NCI-H2029 (cell line): Measurements from ENCODE around the gene PRUNE2.
"Not testable (repeated sequence)": the region's sequence is repeated elsewhere in the genome, so short reads cannot be mapped to it uniquely, and the experiment has no call there.

Experiments
- DNase-seq: peaks from one replicate; lab custom pipeline; 2025; lab: John Stamatoyannopoulos, UW

The PRUNE2 gene

DNA sequence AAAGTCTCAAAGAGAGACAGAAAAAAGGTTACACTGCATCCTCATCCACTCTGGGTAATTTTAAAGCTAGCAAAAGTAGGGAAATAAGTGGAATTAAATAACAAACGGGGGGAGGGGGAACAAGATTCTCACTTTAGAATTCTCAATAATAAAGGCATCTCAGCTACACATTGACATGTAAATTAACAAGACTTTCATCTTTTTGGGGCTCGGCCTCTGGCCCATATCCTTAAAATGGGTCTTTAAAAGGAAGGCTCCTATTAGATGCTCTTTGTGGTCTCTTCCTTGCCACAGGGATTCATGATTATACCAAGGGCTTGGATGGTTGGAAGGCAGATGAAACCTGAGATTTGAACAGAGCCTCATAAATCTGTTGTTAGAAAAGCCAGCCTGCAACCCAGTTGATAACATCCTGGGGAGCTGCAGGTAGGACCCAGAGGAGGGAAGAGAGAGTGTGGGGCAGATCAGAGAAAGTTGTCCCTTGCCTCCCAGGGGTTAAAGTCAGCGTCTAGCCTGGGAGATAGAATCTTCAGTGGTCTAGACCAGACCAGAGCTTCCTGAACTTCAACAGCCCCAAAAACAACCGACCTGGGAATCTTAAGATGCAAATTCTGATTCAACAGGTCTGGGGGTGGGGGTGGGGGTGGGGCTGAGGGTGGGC lies 311.0 kb downstream of the PRUNE2 start:
- DNase-seq = no peak

DNA sequence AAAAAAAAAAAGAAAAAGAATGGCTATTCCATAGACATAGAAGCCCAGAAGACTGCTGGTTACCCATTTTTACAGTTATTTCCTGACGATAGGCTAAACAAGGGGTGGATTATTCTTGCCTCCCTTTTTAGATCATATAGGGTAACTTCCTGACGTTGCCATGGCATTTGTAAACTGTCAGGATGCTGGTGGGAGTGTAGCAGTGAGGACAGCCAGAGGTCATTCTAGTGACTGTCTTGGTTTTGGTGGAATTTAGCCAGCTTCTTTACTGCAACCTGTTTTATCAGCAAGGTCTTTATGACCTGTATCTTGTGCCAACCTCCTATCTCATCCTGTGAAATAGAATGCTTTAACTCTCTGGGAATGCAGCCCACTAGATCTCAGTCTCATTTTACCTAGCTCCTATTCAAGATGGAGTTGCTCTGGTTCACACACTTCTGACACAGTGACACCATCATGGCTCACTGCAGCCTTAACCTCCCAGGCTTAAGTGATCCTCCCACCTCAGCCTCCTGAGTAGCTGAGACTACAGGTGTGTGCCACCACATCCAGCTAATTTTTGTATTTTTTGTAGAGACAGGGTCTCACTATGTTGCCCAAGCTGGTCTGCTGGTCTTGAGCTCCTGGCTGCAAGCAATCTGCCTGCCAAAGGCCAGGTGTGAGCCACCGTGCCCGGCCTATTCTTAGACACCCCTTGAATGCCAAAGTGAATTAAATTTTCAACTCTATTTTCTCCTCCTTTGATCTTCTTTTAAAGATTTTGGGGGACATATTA lies 311.8 kb downstream of the PRUNE2 start:
- DNase-seq = not testable (repeated sequence)

- DNase-seq = no peak
These were observed 313.0 kb downstream of the PRUNE2 start for GRCh38 chr9:76592974-76593347.

DNA sequence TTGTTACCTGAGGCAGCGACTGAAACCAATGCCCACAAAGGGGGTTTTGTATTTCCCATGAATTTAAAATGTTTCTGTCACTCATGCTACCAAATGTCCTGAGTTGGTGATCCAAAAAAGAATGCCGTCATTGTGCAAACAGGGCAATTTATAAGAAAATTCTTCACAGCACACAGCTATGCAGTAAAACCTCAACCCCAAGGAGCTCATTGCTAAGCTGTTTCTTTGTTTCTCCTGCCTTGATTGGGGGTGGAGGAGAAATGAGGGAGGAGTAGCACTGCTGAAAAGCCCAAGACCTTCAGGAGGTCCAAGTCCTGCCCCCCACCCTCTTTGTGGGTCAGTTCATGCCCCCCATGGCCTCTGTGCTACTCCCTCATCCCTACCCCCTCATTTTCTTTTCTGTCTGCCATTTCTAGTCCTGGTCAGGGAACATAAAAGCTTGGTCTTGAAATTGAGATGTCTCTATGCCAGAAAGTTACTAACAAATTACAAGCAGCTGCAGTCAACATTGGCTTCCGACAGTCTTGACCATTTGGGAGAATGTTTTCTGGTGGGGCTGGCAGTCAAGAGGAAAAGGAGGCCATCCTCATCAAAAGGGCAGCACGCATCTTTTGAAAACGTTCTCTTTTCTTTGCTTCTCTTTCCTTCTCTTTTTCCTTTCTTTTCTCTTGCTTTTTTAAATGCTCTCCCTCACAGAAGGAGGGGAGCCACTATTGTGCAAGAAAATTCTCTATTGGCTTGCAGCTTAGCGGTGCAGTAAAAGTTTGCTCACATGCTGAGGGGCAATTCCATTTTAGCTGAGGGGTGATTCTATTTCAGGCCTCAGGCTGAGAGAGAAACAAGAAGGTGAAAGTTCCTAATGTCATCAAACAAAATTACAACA lies 313.6 kb downstream of the PRUNE2 start:
- DNase-seq = no peak

DNA sequence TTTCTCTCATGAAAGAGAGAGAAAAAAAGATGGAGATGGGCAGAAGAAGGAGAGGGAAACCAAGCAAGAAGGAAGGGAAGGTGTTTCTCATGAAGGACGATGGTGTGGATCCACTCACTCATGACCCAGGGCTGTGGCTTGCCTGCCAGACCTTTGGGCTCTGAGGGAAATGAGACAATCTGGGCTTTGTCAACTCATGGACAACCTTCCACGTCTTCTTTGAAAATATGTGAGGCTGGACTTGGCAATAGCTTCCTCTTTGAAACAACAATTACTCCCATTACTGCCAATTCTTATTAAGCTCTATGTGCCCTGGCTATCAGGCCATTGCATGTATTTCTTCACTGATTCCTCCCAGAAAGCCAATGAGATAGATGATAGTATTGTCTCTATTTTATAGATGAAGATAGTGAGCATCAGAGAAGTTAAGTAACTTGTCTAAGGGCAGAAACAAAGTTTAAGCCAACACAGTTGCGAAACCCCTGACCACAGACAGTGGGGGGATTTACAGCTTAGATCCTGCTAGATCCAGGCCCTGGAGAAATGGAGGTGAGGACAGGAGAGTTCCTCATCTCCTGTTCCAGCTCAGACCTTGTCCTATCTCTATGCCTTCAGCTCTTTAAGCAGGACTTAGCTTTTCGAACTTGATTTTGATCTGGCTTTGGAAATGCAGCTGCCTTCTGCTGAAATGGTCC lies 314.5 kb downstream of the PRUNE2 start:
- DNase-seq = no peak

DNA sequence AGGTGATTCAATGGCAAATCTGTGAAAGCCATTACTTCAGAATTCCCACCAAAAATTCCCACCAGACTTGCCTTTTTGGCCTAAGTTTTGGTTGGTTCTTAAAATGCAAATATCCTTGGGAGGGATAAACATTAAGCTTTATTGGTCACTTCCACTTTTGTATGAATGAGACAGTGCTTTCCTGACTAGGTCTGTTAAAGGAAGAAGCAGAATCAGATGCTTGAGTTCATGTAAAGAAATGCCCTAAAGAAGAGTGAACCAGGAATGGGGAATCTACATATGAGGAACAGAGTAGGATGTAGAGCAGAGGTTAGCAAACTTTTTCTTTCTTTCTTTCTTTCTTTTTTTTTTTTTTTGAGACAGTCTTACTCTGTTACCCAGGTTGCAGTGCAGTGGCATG lies 317.6 kb downstream of the PRUNE2 start:
- no peak for DNase-seq

GRCh38 chr9:76586390-76587314 lies 319.3 kb downstream of the PRUNE2 start:
- peak; percentile 71 for DNase-seq

DNA sequence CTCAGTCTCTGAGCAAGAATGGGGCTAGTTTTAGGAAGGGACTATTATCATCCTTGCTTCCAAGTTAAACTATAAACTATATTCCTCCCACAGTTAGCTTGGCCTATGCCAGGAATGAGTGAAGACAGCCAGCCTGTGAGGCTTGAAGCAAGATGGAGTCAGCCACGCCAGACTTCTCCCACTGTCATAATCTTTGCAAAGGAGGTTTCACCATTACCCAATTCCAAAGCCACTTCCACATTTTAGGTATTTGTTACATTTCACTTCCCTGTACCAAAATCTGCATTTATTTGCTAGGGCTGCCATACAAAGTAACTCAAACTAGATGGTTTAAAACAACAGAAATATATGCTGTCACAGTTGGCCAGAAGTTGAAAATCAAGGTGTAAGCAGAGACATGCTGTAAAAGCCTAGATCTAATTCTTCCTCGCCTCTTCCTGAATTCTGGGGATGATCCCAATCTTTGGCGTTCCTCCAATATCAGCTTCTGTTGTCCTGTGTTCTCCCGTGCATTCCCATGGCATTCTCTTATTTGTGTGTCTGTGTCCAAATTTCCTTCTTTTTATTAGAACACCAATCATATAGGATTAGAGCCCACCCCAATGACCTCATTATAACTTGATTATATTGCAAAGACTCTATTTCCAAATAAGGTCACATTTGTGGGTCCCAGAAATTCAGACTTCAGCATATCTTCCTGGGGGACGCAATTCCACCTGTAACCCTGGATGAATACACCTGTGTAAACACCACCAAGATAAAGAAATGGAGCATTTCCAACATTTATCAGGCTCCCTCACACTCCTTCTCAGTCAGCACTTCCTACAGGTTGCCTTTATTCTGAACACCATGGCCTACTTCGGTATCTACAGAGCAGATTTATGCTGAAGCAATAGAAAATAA lies 320.2 kb downstream of the PRUNE2 start:
- peak; percentile 87 for DNase-seq

GRCh38 chr9:76583256-76583655 lies 322.7 kb downstream of the PRUNE2 start:
- DNase-seq = no peak

DNA sequence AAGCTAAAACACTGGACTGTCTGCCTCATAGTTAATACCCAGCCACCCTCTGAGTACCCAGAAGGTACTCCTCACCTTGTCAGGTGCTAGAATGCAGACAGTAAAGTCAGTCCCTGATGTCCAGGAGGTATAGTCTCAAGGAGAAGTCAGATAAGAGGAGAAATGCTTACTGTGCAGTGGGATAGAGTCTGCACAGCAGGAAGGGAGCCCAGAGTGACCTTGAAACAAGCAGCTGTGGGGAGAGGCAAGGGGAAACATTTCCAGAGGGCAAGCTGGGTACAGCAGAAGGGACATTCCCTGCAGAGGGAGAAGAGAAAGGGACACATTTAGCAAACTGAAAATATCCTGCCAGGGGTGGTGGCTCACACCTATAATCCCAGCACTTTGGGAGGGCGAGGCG lies 324.2 kb downstream of the PRUNE2 start:
- no peak for DNase-seq

DNA sequence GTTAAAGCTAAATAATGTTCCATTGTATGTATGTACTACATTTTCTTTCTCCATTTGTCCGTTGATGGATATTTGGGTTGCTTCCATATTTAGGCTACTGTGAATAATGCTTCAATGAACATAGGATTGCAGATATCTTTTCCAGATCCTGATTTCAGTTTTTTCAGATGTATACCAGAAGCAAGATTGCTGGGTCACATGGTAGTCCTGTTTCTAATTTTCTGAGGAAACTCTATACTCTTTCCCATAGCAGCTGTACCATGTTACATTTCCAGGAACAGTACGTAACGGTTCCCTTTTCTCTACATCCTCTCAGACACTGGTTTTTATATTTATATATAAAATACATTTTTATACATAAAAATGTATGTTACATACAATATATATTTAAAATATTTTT lies 325.1 kb downstream of the PRUNE2 start:
- no peak for DNase-seq

- DNase-seq = no peak
These were observed 325.7 kb downstream of the PRUNE2 start for GRCh38 chr9:76580188-76580587.

GRCh38 chr9:76576344-76576743 lies 329.6 kb downstream of the PRUNE2 start:
- no peak for DNase-seq

DNA sequence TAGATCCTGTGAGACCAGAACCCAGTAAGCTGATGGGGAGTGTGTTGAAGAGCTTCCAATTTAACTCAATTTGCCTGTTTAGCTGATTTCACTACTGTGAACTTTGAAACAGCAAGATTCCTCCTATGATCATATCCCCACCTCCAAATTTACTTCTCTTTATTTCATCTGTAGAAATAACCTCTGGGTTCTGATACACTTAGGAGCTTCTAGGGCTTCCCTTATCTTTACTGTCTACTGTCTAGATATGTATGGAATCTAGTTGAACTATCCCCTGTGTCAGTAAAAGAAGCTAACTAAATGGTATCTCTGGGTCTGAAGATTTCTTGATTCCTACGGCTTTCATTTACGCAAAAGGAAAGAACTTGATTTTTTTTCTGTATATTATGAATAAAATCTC lies 330.2 kb downstream of the PRUNE2 start:
- DNase-seq = no peak

DNA sequence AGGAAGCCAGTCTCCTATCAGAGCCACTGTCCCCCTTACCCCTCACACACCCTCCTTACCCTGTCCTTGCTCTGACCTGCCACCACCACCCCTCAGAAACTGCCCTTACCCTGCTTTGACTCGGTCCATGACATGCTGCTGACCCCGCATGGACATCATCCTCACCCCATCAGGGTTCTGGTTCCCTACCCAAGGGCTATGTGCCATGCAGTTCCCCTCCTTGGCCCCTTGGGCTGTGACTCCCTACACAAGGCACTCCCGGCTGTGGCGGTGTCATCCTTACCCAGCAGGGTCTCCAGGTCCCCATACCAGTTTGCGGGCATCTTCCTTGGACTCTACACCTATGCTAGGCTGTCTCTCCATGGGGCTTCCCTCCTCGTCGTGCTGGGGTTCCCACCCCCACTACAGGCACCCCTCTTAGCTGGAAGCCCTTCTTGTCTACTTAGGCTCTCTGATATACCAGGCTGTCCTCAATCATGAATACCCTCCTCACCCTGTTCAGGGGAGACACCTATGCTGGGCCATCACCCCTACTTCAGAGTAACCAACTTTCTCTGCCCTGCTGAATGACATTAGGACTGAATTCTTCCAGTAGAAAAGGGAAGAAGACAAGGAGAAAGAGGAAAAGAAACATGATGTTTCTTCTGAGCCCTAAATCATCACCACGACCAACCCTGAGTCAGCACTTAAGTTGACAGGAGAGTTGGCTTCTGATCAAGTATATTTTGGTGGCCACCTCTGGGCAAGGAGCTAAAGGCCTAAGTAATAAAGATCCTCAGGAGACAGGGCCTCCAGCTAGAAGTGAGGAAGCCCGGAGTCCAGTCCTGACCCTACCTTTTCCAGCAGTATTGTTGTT lies 331.8 kb downstream of the PRUNE2 start:
- DNase-seq = no peak

DNA sequence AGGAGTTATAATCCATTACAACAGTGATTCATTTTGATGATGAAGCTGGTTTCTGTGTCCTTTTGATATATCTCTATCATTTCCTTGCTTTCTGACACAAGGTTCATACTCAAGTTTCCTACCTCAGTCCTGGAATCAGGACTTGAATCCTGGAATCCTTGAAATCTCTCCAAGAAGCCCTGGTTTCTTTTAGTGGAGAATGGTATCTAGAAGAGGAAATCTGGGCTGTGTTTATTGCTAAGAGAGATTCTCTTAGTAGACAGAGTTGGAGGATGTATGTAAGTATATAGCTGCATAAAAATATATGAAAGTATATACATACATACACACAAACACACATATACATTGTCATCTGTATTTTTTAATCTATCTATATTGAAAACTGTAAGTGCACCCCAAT lies 332.5 kb downstream of the PRUNE2 start:
- no peak for DNase-seq

GRCh38 chr9:76572151-76572550 lies 333.8 kb downstream of the PRUNE2 start:
- no peak for DNase-seq

DNA sequence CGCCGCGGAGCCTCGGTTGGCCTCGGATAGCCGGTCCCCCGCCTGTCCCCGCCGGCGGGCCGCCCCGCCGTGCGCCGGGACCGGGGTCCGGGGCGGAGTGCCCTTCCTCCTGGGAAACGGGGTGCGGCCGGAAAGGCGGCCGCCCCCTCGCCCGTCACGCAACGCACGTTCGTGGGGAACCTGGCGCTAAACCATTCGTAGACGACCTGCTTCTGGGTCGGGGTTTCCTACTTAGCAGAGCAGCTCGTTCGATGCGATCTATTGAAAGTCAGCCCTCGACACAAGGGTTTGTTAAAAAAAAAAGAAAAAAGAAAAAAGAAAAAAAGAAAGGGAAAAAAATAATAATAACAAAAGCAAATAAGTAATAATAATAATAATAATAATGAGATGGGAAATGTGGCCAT lies 334.2 kb downstream of the PRUNE2 start:
- no peak for DNase-seq

DNA sequence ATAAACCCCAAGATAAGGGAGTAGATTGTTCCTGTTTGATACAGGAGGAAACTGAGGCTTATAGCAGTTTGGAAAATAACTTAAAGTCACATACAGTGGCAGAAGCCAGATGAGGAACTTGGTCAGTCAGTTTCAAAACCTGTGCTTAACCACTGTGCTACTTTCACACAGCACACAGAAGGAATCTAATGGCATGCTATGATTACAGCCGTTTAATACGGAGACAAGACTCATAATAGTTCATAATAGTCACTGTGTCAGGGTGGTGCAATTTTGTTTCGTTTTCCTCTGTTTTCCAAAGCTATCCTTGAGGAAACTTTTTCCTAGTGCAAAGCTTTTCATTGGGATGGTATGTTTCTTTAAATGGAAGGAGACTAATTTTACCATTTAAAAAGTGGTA lies 334.6 kb downstream of the PRUNE2 start:
- DNase-seq = no peak
